NCI-H128 (cell line): ENCODE measurements around the gene FBXL15.
A peak's percentile ranks its signal among the peaks of the same experiment; 100 is the strongest.

Experiments
- DNase-seq: peaks from one replicate; lab custom pipeline; 2025; ENCODE audit not compliant: unreplicated experiment; lab: John Stamatoyannopoulos, UW

Gene FBXL15

DNA sequence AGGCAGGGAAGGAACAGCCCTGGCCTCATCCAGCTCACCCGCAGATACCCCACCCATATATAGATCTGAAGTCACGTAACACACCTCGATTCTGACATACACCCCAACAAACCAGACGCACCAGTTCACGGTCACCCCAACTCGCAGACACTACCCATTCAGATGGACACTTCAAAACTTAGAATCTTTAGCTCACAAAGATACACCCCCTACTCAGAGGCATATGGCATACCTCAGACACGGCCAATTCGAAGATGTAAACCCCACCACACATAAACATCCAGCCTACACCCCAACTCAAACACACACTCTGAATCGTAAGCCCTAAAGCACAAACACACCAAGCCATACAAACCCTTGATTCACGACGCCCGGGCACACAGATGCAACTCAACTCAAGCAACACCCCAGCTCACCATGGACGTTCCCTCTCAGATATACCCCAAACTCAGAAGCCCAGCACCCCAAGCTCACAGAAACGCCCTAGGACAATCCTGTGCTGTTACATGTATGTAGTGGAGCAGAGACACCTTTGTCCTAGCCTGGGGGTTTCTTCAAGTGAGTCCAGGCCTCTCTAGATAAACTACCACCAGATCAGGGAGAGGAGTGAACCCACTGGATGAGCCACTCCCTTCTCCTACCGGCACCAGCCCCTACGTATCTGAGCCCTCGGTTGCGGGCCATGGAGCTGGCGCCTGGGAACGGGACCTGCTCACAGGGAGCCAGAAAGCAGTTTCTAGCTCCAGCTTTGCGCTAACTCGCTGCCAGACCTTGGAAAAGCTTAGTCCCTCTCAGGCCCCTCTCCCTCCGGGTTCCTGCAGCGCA, 10.8 kb upstream of the FBXL15 start:
- DNase-seq: no peak

DNA sequence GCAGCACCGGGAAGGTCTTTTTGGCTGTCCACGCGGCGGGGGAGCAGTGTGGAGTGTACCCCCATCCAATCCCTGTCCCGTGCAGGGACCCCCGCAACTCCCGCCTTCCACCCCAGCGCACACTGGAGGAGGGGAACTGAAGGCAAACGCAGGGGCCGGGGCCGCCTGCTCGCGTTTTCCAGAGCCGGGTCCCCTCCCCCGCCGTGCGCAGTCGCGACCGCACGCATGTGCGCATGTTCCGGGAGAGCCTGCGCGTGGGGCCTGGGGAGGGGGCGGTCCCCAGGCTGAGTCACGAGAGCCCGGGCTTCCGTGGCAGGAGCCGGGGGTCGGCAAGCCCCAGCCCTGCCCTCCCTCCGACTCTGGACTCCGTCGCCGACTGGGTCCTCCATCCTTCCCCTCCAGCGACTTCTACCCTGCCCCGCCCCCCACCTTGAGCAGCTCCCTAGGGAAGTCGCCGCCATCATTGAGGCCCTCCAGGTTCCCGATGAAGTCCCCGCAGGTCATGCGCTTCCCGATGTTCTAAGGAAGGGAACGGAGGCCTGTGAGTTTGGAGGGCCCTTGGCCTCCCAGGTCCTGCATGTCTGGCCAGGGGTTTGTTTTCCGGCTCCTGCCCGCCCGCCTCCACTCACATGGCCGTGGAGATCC, 10.1 kb upstream of the FBXL15 start:
- DNase-seq: no peak

DNA sequence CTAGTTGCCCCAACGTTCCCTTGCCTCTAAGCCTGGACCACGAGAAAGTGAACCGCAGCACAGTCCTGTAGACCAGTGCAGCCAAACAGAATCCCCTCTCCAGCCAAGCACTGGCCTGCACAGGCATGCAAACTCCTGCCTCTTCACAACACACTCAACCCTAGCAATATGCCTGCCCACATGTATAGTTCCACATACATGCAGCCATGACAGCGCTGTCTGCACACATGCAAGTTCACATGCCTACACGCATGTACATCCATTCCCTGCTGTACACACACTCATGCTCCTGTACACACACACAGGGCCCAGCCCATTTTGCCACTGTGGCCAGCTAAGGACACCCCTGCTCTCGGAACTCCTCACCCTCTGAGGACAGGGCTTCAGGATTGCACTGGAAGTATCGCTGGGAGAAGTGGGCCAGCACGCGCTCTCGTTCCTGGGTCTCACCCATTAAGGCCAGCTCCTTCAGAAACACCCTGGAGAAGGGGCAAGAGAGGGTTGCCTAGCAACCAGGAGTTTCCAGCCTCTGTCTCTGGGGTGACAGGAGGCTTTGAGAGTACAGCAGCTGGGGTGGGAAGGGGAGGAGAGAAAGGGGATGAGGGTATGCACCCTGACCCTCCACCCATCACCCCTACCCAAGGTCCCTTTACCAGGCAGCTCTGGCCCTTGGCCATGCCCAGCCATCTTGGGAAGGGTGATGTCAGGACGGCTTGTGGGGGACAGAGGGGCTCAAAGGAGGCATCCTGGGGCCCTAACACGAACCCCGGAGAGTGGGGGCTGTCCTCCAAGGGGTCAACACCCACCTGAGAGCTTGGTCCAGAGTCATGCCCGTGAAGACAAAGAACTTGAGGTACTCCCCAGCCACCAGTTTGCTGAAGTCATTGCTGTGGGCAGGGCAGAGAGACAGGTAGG, 9.0 kb upstream of the FBXL15 start:
- DNase-seq: no peak

DNA sequence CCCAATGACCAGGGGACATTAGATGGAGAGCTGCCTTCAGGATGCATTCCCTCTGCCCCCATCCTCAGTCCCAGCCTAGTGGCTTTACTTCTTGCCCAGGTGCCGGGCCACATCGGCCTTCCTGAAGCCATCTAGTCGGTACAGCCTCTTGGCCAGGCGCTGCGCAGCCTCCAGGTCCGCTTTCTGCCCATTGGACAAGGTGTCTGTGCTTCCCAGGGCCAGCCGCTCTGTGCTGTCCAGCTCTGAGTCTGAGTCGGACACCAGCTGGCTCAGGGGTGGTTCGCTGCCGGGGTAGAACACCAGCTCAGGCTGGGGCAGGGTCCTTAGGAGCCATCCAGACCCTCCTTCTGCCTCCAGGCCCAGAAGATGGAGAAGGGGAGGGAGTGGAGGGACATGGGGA, 8.3 kb upstream of the FBXL15 start:
- no peak for DNase-seq

DNA sequence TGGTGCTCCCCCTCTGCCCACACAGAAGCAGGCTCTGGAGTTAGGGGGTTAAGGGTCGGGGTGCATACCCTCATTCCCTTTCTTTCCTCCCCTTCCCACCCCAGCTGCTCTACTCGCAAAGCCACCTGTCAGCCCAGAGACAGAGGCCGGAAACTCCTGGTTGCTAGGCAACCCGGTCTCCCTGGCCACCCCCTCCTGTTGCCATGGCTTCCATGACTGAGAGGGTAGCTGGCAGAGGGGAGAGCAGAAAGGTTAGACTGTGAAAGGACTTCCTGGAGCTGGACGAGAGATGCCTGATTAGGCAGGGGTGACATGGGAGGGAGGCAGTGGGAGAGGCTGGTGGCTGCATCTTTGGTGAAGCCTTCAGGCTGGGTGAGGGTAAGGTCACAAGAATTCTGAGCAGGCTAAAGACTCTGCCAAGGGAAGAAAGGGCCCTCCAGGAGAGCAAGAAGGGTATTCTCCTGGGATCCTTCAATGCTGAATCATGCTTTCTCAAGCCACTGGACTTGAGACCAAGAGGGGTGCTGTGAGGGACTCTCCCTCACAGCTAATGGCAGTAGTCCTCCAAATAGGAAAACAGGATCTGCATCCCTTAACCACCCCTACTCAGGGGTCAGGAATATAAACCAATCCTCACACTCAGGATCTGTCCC, 7.5 kb upstream of the FBXL15 start:
- DNase-seq: peak; percentile 63

DNA sequence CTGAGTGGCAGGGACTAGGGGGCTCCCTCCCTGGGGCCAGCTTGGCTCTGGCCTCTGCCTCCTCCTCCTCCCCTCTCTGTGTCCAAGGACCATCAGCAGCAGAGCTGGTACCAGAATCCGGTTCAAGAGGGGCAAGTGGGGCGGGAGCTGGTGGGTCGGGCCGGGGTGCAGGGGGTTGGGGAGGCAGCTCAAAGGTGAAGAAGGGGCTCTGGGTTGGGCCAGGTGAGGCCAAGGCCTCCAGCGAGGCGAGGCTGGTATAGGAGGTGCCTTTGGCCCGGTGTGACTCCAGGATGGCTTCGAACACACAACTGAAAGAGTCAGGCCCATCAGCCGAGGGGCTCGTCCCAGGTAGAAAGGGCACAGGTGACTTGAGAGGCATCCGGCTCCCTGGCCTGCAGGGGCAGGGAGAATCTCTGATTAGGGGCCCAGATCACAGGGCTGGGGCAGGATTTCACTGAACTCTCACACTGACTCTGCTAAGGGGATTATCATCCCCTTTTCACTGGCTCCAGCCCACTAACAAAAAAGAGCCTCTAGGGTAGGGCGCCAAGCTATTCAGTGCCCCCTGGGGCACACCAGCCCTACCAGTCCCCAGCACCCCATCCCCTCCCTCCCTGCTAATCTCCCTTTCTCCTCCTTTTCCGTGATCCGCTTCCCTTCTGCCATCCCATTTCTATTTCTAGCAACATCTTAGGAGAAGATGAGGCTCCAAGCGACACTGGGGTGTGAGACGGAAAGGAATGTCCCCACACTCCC, 6.7 kb upstream of the FBXL15 start:
- DNase-seq: no peak

DNA sequence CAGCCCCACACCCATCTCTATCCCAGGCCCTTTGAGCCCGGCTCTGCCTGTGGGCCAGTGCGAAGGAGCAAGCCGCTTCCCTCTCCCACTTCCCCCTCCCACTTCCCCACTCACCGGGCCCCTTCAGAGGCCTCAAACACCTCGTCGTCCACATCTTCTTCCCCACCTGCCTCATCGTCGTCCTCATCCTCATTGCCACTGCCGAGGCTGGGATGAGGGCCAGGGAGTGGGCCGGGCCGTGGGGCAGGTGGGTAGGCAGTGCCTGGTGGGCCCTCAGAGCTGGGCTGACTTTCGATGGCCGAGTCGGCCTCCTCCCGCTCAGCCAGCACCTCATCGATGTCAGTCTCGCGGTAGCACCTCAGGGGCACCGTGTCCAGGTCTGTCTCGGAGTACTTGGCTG, 5.9 kb upstream of the FBXL15 start:
- DNase-seq: no peak

DNA sequence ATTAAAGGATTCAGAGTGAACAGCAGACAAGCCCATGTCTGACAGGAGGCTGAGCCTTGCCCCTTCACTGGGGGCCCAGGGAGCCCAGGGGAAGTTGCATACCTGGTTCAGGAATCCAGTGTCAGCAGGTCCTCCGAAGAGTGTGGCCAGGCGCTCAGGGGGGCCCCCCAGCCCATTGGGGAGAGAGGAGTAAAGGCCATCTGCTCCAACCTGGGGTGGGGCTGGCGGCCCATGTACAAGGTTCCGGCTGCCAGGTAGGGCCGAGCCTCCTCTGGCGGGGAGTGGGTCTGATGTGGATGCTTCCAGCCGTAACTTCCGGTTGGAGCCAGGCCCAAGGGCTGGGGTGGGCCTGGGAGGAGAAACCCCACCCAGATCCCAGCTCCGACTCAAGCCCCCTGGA, 4.4 kb upstream of the FBXL15 start:
- DNase-seq: no peak

DNA sequence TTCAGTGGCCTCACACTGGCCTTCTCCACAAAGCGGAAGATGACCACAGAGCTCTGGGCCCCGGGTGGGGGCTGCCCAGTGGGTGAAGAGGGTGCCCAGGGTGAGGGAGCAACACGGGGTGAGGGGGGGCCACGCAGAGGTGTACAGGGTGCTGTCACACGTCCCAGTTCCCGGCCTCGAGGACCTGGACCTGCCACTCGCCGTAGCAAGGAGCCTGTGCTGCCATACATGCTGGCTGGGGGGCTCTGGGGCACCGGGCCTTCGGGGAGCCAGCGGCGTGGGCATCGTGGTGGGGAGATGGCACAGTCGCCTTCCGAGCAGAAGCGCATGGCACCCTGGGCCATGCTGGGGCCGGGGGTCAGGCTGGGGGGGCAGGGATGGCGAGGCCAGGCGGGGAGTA, 3.9 kb upstream of the FBXL15 start:
- no peak for DNase-seq

DNA sequence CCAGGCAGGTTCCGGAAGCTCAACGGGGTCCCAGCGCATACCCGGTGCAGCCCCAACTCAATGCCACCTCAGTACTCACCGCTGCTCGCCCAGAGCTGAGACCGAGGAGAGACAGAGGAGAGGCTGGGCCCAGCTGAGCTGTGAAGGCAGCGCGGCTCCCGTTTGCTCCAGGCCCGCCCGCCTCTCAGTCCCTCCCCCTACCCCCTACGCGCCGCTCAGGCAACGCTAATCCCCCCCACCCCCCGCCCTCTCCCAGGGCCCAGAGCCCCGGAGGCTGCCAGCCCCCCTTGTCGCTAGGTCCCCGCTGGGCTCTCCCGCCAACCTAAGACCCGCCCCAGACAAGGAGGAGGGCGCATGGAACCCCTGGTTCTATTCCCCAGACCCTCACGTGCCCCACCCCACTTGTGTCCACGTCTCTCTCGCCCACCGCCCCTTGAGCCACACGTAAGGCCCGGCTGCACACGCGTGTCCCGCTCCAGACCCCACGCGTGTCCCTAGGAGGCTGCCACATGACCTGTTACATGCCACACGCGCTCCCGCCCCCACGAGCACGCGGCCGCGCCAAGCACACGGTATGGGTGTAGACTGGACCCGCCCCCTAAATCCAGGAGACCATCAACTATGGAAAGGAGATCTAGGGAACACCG, 1.9 kb upstream of the FBXL15 start, which contains the start of gene PSD:
PSD (minus strand) TSS at position 164 of the 647 bp plus-strand sequence. CDS start 1,747 bp downstream, outside the sequence.
- DNase-seq: peak; percentile 20

DNA sequence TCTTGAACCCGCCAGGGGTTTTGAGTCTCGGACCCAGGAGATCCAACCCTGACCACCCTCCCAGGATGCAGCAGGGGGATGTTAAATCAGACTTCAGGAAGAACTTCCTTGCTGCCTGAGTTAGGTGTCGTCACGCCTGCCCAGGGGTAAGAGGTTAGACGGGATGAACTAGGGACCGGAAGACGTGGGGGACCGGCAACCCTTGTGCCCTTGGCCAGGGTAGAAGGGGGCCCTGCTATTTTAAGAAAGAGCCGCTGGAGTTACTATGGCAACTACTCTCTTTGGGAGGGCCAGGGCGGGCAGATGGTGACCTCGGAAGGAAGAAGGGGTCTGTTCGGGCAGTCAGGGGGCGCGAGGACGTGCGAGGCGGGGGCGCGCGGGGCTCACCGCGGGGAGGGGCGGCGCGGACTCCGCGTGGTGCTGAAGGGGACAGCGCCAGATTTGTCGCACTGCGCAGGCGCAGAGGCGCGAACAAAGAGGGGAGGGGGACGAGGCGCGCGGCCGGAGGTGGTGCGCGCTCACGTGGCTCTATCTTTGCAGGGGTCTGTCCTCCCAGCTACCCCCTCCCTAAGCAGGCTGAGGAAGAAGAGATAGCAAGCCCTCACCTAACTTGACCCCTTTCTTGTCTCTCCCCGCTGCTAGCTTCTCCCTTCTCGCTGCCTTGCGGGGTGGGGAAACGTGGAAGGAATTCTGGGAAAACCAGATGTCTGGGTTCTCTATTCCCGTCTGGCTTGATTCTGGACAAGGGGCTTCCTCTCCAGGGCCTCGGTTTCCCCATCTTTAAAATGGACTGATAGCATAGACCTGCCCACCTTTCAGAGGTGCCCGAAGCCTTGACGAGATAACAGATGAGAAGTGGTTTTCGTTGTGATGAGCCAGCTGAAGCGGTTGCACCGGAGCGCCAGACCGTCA, 1.1 kb upstream of the FBXL15 start:
- peak; percentile 45 for DNase-seq

DNA sequence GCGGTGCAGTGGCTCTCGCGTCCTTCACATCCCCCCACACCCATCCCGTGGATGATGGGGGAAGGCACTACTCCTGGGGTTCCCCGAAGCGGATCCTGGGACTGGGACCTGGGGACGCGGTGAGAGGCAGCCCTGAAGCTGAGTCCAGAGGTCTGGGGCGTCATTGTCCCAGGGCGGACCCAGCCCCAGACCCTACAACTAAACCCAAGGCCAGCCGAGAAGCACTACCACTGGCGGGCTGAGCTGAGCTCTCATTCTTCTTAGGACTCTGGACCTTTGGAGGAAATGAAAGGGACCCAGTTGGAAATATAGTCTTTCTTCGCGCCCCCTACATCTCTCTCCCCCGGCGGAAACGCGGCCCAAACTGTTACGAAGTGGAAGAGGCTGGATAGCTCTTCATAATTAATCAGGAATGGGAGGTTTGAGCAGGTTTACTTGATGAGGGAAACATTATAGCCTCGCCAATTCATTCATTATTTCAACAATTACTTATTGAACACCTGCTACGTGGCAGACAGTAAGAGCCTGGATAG, 389 bp upstream of the FBXL15 start:
- no peak for DNase-seq

DNA sequence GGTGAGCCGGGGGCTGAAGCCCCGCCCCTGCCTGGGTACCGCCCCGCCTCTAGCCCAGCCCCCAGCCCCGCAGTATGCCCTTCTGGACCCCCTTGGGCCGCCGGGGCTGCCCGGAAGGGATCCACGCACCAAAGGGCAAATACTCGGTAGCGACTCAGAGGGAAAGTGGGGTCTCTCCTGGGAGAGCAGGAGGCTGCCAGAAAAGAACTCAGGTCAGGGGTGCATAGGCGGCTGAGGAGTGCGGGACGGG, 796 bp downstream of the FBXL15 start:
- DNase-seq: no peak

DNA sequence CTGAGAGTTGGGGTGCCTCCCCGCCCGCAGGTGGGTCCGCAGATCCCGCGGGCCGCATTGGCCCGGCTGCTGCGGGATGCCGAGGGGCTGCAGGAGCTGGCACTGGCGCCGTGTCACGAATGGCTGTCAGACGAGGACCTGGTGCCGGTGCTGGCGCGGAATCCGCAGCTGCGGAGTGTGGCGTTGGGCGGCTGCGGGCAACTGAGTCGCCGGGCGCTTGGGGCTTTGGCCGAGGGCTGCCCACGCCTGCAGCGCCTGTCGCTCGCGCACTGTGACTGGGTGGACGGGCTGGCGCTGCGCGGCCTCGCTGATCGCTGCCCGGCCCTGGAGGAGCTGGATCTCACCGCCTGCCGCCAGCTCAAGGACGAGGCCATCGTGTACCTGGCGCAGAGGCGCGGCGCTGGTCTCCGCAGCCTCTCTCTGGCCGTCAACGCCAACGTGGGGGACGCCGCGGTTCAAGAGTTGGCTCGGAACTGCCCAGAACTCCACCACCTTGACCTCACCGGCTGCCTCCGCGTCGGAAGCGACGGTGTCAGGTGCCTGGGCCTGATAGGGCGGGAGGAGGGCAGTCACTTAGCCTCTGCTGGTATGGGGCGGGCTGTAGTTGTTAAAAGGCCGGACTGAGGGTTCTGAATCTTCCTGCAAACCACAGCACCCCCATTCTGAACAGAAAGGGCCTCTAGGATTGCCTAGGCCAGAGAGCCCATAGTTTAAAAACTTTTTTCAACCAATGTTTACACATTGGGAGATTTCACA, 1.3 kb downstream of the FBXL15 start:
- DNase-seq: no peak

DNA sequence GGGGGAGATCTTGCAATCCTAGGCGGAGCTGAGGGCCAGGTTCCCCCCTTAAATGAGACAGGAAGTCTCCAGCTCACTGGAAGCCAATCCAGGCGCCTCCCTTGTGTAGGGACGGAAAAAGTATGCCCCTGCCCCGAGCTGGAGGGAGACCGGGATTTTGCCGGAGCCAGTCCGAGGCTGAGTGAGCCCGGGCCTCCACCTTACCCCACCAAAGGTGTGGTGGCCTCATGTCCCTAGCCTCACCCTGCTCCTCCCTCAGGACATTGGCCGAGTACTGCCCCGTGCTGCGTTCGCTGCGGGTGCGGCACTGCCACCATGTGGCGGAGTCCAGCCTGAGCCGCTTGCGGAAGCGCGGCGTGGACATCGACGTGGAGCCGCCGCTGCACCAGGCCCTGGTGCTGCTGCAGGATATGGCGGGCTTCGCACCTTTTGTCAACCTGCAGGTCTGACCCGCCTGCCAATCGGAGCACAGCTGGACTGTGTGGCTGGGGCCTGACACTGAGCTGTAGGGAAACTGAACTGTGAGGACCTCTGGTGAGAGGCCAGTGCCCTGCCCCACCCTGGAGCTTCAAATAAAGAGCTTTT, 2.0 kb downstream of the FBXL15 start:
- no peak for DNase-seq

DNA sequence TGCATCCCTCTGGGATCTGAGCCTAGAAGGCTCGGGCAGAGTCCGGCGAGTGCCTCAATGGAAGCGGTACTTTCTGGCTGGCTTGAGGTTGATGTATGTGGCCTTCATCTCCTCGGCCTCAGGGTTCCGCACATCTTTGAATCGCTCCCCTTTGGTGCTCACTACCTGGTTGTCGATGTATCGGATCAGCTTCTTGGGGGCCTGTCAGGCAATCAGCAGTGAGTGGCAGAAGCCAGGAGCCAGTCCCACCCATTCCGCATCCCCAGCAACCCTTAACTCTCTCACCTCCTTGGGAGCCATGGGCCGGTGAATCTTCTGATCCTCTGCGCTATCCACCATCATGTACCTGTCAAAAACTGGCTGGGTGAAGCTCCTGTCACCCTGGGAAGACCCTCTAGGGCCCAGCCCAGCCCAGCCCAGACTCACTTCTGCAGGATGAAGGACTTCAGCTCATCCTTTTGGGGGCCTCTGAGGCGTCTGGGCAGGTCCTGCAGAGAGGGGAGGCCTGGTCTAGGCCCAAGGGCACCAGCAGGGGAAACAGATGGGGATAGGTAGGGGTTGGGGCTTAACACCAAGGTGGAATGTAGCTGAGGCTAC, 2.8 kb downstream of the FBXL15 start:
- DNase-seq: no peak

DNA sequence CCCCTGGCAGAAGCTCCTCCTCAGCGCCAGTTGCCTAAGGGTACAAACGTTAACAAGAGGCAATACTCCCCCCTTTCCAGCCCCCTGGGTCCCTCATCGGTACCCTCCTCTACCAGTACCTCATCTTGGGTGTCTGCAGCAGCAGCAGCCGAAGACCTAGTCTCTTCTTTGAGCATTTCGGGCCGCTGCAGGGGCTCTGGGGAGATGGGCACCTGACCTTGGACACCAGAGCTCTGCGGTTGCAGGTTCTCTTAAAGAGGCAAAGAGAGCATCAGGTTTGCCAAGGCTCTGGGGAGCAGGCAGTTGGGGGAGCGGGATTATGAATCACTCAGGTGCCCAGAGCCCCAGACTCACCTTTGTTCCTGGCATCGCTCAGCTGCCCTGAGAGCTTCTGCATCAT, 3.5 kb downstream of the FBXL15 start:
- DNase-seq: no peak
